HCT116 (cell line): ENCODE data around the gene HHAT. TPM values are rescaled to one million over a fixed set of nuclear protein-coding genes. Genes with fewer than 3 reads are reported as not detected.

Experiments
- ATAC-seq: fragments of 200-7000 bp; cut with Tn5 transposase; 2 replicates; pipeline ENCODE4 v1.9.1; 2020; ENCODE audit warnings: mild to moderate bottlenecking, moderate library complexity
- BruUV-seq: library from RNA; stranded (reverse); fragments of 400-500 nt; replicated peaks from 2 replicates; lab custom pipeline; 2021; lab: Mats Ljungman, UMichigan
- CTCF ChIA-PET: fragments of 300-600 bp; sonication (Branson Sonifier 250); formaldehyde crosslinking; loops from one replicate; lab custom pipeline; 2021; ENCODE audit warnings: antibody characterized with exemption; lab: Charles Lee
- POLR2A ChIA-PET: fragments of 300-600, 350-600 bp; sonication (Branson Sonifier 250); formaldehyde crosslinking; loops from one replicate; lab custom pipeline; 2021; ENCODE audit warnings: antibody characterized with exemption; lab: Charles Lee
- RAD21 ChIA-PET, 2 experiments: fragments of 300-600 bp; sonication (Branson Sonifier 250); formaldehyde crosslinking; loops; one replicate each; lab custom pipeline; 2023; ENCODE audit warnings: low total read pairs in 2 of 2; ENCODE audit not compliant: uncharacterized antibody in 2 of 2, unreplicated experiment in 2 of 2, low non-redundant PET in 1 of 2; lab: Charles Lee
- DNase-seq: peaks from one replicate; pipeline ENCODE4 v3.0.0-alpha.2; 2010; ENCODE audit warnings: low read depth, low spot score
- H2AFZ ChIP-seq: fragments of 200-600 bp; shearing (Covaris generic), sonication (generic); 2 replicates; pipeline ENCODE4 v1.6.1; 2017; ENCODE audit warnings: low read depth, mixed run types, mixed read lengths, antibody characterized with exemption, low read length; ENCODE audit not compliant: poor library complexity, severe bottlenecking
- H3K27ac ChIP-seq: 2 replicates; pipeline ENCODE4 v1.5.1; 2012; ENCODE audit warnings: low read depth, low read length
- H3K27me3 ChIP-seq: fragments of 200-600 bp; sonication (generic); 2 replicates; pipeline ENCODE4 v1.6.1; 2016; ENCODE audit warnings: mixed run types, low read length, mixed read lengths; ENCODE audit not compliant: insufficient read depth
- H3K36me3 ChIP-seq, 2 experiments: fragments of 200-500 bp in 1 of 2; fragments of 200-600 bp in 1 of 2; sonication (Bioruptor generic) in 1 of 2; sonication (generic) in 1 of 2; 2 replicates each; pipeline versions ENCODE4 v1.5.1 to v1.6.1; 2014 to 2016; ENCODE audit warnings: low read length in 2 of 2, inconsistent platforms in 1 of 2, mixed read lengths in 1 of 2, mixed run types in 1 of 2; ENCODE audit not compliant: insufficient read depth in 2 of 2, control insufficient read depth in 1 of 2
- H3K4me1 ChIP-seq, 2 experiments: fragments of 200-600 bp in 1 of 2; sonication (generic) in 1 of 2; 2 replicates each; pipeline versions ENCODE4 v1.5.1 to v1.6.1; 2012 to 2017; ENCODE audit warnings: low read length in 2 of 2, inconsistent platforms in 1 of 2, mild to moderate bottlenecking in 1 of 2, mixed read lengths in 1 of 2, mixed run types in 1 of 2, moderate library complexity in 1 of 2; ENCODE audit not compliant: insufficient read depth in 2 of 2, control insufficient read depth in 1 of 2
- H3K4me2 ChIP-seq: fragments of 200-600 bp; sonication (generic); 2 replicates; pipeline ENCODE4 v1.6.1; 2017; ENCODE audit warnings: mixed run types, low read length, mixed read lengths
- H3K4me3 ChIP-seq, 2 experiments: fragments of 200-600 bp in 1 of 2; sonication (generic) in 1 of 2; replicated peaks in 1 of 2; 2 replicates each; pipeline ENCODE4 v1.5.1; 2011 to 2016; ENCODE audit warnings: low read length in 2 of 2, control low read depth in 1 of 2, low read depth in 1 of 2, mild to moderate bottlenecking in 1 of 2, mixed read lengths in 1 of 2, mixed run types in 1 of 2
- H3K79me2 ChIP-seq: fragments of 200-600 bp; sonication (generic); 2 replicates; pipeline ENCODE4 v1.6.1; 2017; ENCODE audit warnings: mild to moderate bottlenecking, mixed run types, low read length, moderate library complexity, mixed read lengths; ENCODE audit not compliant: insufficient read depth
- H3K9ac ChIP-seq: fragments of 200-600 bp; sonication (generic); 2 replicates; pipeline ENCODE4 v1.6.1; 2016; ENCODE audit warnings: low read length, mixed read lengths
- H3K9me2 ChIP-seq: fragments of 200-600 bp; sonication (generic), shearing (Covaris generic); 2 replicates; pipeline ENCODE4 v1.6.1; 2017; ENCODE audit warnings: mixed run types, mild to moderate bottlenecking, moderate library complexity; ENCODE audit not compliant: insufficient read depth
- H3K9me3 ChIP-seq, 2 experiments: fragments of 200-500 bp in 1 of 2; fragments of 200-600 bp in 1 of 2; sonication (Bioruptor generic) in 1 of 2; sonication (generic) in 1 of 2; 2 replicates each; pipeline ENCODE4 v1.6.1; 2014 to 2017; ENCODE audit warnings: low read length in 2 of 2, mixed read lengths in 2 of 2, inconsistent platforms in 1 of 2, low read depth in 1 of 2, mild to moderate bottlenecking in 1 of 2, mixed run types in 1 of 2, moderate library complexity in 1 of 2; ENCODE audit not compliant: control insufficient read depth in 1 of 2, insufficient read depth in 1 of 2
- H4K20me1 ChIP-seq: fragments of 200-600 bp; sonication (generic), shearing (Covaris generic); 2 replicates; pipeline ENCODE4 v1.6.1; 2017; ENCODE audit warnings: mixed run types, mild to moderate bottlenecking, moderate library complexity; ENCODE audit not compliant: insufficient read depth
- ATF3 ChIP-seq: IDR thresholded peaks from 2 replicates; pipeline ENCODE4 v1.6.1; 2012
- CBX3 ChIP-seq: IDR thresholded peaks from 2 replicates; pipeline ENCODE4 v1.6.1; 2012; ENCODE audit warnings: low read depth
- CEBPB ChIP-seq: IDR thresholded peaks from 2 replicates; pipeline ENCODE4 v1.6.1; 2012; ENCODE audit warnings: low read depth
- CTCF ChIP-seq, 3 experiments: fragments of 200-600 bp in 1 of 3; sonication (generic) in 1 of 3; IDR thresholded peaks in 2 of 3; conservative IDR thresholded peaks in 1 of 3; 2 replicates each; pipeline ENCODE4 v1.5.1; 2012 to 2017; ENCODE audit warnings: low read depth in 2 of 3, low read length in 2 of 3, antibody characterized with exemption in 1 of 3, borderline replicate concordance in 1 of 3, control low read depth in 1 of 3, mild to moderate bottlenecking in 1 of 3, mixed read lengths in 1 of 3, mixed run types in 1 of 3, moderate library complexity in 1 of 3; ENCODE audit not compliant: insufficient read depth in 1 of 3
- EGR1 ChIP-seq: IDR thresholded peaks from 2 replicates; pipeline ENCODE4 v1.6.1; 2012; ENCODE audit warnings: low read depth
- FOSL1 ChIP-seq: IDR thresholded peaks from 2 replicates; pipeline ENCODE4 v1.6.1; 2012; ENCODE audit warnings: low read depth
- JUND ChIP-seq: IDR thresholded peaks from 2 replicates; pipeline ENCODE4 v1.6.1; 2012
- POLR2AphosphoS5 ChIP-seq: IDR thresholded peaks from 2 replicates; pipeline ENCODE4 v1.6.1; 2011; ENCODE audit warnings: mild to moderate bottlenecking, low read depth, low read length, moderate library complexity
- RAD21 ChIP-seq: IDR thresholded peaks from 2 replicates; pipeline ENCODE4 v1.6.1; 2012; ENCODE audit warnings: low read depth, mild to moderate bottlenecking
- REST ChIP-seq: IDR thresholded peaks from 2 replicates; pipeline ENCODE4 v1.6.1; 2012; ENCODE audit warnings: low read depth
- SIN3A ChIP-seq: IDR thresholded peaks from 2 replicates; pipeline ENCODE4 v1.6.1; 2012; ENCODE audit warnings: low read depth
- SP1 ChIP-seq: IDR thresholded peaks from 2 replicates; pipeline ENCODE4 v1.6.1; 2012; ENCODE audit warnings: low read depth
- SRF ChIP-seq: IDR thresholded peaks from 2 replicates; pipeline ENCODE4 v1.6.1; 2012; ENCODE audit warnings: low read depth
- YY1 ChIP-seq: IDR thresholded peaks from 2 replicates; pipeline ENCODE4 v1.6.1; 2011; ENCODE audit warnings: low read length, low read depth, moderate library complexity, mild to moderate bottlenecking; ENCODE audit not compliant: insufficient replicate concordance; ENCODE audit errors: extremely low read depth
- ZFX ChIP-seq: fragments of 450-650 bp; IDR thresholded peaks from 2 replicates; pipeline ENCODE4 v1.6.1; 2017
- ZNF274 ChIP-seq: fragments of 200-500 bp; sonication (Bioruptor generic); IDR thresholded peaks from 2 replicates; pipeline ENCODE4 v1.6.1; 2014; ENCODE audit warnings: mild to moderate bottlenecking, low read depth, low read length, inconsistent platforms
- intact Hi-C: fragments of 100-400 bp; cut with micrococcal nuclease; formaldehyde crosslinking; loops from 2 replicates; pipeline ENCODE4 v1.10.0; 2022
- total RNA-seq: library from RNA; stranded (reverse); gene quantifications from one replicate; pipeline ENCODE4 v1.2.1, GENCODE V29; 2021; ENCODE audit not compliant: unreplicated experiment

Gene HHAT
- total RNA-seq, 1 experiment from 2014 or later: 2.7 TPM

- no peak for TF ChIP-seq CTCF (IDR thresholded peaks at IDR 0.05 in 2 of 3, conservative IDR thresholded peaks at IDR 0.05 in 1 of 3; ENCODE audit: borderline replicate concordance in 1 of 3, insufficient read depth in 1 of 3, low read depth in 2 of 3, low read length in 2 of 3)
- no peak for TF ChIP-seq FOSL1
These were observed 244.4 kb downstream of the HHAT start (continued) for GRCh38 chr1:210573141-210573540.

- no peak overlapping the region for H3K4me3 ChIP-seq
- intact Hi-C loops: loop anchor here (5.0 to 10.0 kb wide), 3 partner anchors 135 to 930 kb away; no protein-coding TSS in a partner anchor
- no peaks in the 10 kb centered on the region for H3K4me1 ChIP-seq
- H2AFZ ChIP-seq: no peak overlapping the region
- TF ChIP-seq CTCF (IDR thresholded peaks at IDR 0.05 in 2 of 3, conservative IDR thresholded peaks at IDR 0.05 in 1 of 3; ENCODE audit: borderline replicate concordance in 1 of 3, insufficient read depth in 1 of 3, low read depth in 2 of 3, low read length in 2 of 3): no peak
- TF ChIP-seq SRF: no peak
- TF ChIP-seq REST: no peak
- TF ChIP-seq EGR1: no peak
- no peak for TF ChIP-seq SIN3A
- no peak for TF ChIP-seq CEBPB
- TF ChIP-seq FOSL1: no peak
- TF ChIP-seq ZNF274: no peak
- no peak for TF ChIP-seq ATF3
- no peak for TF ChIP-seq POLR2AphosphoS5
- TF ChIP-seq YY1: no peak
- TF ChIP-seq SP1: no peak
- TF ChIP-seq RAD21: no peak
- TF ChIP-seq JUND: no peak
- TF ChIP-seq ZFX: no peak
- TF ChIP-seq CBX3: no peak
- TF ChIP-seq, all 23 proteins: peak for 0
- no peaks in the 10 kb centered on the region for H3K36me3 ChIP-seq
- H3K9me2 ChIP-seq: no peaks in the 10 kb centered on the region
- POLR2A ChIA-PET: no interaction called here
- RAD21 ChIA-PET: no interaction called here
- no peak overlapping the region for H3K27ac ChIP-seq
- no peak overlapping the region for H3K9ac ChIP-seq
- H3K79me2 ChIP-seq: no peaks in the 10 kb centered on the region
- peaks cover 23% of the 10 kb centered on the region; the same call in 1 of the 2 replicates for H3K27me3 ChIP-seq
- H4K20me1 ChIP-seq: no peaks in the 10 kb centered on the region
- CTCF ChIA-PET: interaction anchor here (0.7 kb wide), 1 partner anchor 553 kb away, joined by 3 read pairs; no protein-coding TSS in a partner anchor
- no peak for ATAC-seq
- no peak overlapping the region for H3K4me2 ChIP-seq
- no peaks in the 10 kb centered on the region for H3K9me3 ChIP-seq
- DNase-seq: no peak
- BruUV-seq: no TSS peak
These were observed 253.7 kb downstream of the HHAT start for GRCh38 chr1:210582205-210582970.
